CD4-positive, alpha-beta T cell treated with Interleukin-1 beta for 1 hour (primary cell): ENCODE results near the gene BTBD10.
A peak's percentile ranks its signal among the peaks of the same experiment; 100 is the strongest.
"Not testable (repeated sequence)": the region's sequence is repeated elsewhere in the genome, so short reads cannot be mapped to it uniquely, and the experiment has no call there.

Experiments used
- DNase-seq, 2 donors: peaks; one replicate each; pipeline ENCODE4 v3.0.0-alpha.2; 2020 to 2022

Gene BTBD10

DNA sequence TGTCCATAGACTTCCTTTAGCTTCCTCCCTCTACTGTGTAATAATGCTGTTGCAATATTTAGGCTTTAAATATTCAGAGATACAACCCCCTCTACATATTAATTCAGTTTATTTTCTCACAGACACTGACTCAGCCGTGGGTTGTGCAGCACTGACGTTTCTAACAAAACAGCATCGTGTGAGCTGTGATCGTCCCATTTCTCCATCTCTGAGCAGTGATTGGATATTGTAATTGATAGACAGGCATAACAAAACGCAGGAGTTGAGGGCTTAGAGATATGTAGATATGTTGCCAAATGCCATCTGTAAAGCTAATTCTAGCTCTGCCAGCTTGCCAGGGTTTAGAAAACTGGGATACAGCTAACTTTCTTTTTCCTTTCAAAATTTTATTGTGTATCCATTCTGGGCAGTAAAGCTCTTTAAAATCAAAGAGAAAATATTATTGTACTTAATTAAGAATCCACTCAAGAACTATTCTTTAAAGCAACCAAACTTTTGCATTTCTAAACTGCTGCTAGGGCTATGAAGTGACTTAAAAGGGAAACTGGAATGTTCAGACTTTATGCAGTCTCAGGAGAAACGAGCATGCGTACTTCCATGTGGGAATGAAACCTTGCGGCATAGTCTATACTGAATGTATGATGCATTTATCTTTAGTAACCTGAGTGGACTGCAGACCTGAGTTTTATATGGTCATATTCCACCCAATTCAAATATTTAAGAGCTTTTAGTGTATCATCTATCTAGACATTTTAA, 22.7 kb downstream of the BTBD10 start:
- DNase-seq: no peak

DNA sequence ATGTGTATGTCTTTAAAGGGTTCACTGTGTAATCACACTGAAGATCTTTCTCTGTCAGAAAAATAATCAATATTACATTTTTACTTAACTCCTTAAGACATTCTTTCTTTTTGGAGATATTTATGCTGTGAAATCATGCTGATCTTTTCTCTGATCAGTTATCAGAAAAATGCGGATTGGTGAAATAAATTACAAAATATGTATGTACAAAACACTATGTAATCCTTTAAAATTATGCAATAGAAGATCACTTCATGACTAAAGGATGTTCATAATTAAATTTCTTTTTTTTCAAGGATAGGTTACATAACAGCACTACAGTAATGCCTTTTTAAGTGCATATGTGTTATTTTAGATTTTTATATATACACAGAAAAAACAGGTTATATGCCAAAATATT, 24.7 kb downstream of the BTBD10 start:
- DNase-seq: no peak

DNA sequence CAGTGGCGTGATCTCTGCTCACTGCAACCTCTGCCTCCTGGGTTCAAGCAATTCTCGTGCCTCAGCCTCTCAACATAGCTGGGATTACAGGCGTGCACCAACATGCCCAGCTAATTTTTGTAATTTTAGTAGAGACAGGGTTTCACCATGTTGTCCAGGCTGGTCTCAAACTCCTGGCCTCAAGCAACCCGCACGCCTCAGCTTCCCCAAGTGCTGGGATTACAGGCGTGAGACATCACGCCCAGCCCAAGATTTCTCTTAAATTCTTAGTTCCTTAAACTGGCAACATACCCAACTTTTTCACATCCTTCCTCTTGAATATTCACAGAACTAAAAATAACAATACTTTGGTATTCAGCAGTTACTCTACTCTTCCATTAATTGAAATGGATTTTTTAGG, 26.2 kb downstream of the BTBD10 start:
- not testable (repeated sequence) for DNase-seq

DNA sequence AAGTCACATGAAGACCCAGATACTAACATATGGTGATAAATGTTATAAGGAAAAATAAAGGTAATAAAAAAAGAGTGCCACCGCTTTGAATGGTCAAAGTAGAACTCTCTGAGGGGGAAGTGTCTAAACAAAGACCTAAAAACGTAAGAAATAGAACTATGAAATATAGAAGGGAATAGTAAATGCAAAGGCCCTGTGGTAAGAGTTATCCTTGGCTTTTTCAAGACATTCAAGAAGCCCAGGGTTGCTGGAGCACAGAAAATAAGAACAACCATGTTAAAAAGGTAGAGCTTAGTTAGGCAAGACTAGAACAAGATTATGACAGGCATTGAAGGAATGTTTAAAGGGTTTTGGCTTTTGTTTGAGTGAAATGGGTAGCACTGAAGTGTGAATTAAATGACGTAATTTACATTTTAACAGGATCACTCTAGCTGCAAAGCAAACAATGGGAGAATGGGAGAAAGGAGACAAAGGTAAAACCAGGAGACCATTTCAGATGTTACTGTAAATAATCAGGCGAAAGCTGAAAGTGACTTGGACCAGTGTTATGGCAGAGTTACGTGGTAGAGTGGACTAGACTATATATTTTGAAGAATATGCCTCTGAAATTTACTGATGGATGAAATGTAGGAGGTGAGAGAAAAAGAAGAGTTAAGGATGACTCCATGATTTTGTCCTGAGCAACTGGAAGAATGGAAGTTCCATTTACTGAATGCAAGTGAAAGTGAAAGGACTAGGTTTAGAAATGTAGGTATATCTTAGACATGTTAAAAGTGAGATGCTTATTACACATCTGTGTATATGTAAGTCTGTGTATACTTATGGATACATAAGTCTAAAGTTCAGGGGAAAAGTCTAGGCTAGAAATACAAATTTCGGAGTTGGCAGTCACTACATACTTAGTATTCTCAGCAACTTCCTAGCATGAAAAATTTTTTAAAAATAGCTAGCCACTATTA, 28.5 kb downstream of the BTBD10 start:
- DNase-seq: no peak

DNA sequence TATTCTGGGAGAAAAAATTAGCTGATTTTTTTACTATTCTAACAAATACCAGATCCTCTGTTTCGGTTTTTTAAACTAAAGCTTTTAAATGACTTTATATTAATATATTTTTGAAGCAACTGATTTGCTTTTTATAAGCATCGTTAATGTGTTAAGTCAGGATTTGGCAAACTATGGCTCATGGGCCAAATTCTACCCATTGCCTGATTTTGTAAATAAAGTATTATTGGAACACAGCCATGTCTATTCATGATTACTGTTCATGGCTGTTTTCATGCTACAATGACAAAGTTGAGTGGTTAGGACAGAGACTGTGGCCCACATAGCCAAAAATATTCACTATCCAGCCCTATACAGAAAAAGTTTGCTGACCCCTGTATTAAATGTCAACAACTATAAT, 29.6 kb downstream of the BTBD10 start:
- no peak for DNase-seq

DNA sequence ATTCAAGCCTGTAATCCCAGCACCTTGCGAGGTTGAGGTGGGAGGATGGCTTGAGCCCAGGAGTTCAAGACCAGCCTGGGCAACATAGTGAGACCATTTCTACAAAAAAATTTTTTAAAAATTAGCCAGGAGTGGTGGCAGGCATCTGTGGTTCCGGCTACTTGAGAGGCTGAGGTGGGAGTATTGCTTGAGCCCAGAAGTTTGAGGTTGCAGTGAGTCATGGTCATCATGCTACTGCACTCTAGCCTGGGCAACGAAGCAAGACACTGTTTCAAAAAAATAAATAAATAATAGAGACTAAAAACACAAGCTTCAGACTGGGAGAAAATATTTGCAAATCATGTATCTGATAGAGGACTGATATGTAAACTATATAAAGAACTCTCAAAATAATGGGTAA, 33.2 kb downstream of the BTBD10 start:
- no peak for DNase-seq

DNA sequence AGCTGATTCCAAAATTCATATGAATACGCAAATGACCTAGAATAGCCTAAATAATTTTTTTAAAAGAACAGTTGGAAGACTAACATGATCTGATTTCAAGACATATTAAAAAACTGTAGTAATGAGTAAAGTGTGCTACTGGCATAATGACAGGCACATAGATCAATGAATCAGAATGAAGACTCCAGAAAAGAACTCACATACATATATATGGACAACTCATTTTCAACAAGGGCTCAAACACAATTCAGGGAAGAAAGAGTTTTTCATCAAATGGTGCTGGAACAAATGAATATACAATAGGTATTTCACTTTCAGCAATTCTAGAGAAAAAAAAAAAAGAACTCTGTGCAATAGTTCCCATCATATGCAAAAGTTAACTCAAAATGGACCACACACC, 33.7 kb downstream of the BTBD10 start:
- no peak for DNase-seq

DNA sequence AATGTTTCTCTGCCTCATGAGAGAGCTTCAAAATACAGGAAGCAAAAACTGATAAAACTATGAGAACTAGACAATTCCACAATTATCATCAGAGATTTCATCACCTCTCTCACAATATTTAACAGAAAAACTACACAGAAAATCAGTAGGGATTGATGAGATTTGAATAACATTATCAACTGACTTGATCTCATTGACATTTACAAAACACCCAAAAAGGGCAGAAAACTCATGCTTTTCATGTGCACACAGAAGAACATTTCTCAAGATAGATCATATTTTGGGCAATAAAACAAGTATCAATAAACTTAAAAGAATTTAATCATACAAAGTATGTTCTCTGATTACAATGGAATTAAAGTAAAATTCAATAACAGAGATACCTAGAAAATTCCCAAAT, 35.6 kb downstream of the BTBD10 start:
- no peak for DNase-seq

DNA sequence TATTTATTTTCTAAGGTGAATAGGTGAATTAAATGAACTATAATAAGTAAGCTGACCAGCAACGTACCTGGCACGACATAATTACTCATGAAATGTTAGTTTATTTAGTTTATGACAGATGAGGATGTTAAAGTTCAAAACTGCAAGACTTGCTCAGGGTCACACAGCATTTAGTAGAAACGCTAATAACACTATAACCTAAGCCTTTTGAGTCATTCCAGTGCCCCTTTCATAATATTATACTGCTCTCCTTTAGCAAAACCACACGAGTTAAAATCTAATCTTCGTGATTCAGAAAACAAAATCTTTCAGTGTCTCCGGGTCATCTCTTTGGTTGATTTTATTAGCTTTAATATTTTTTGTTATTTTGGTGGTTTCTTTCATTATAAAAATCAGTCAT, 39.6 kb downstream of the BTBD10 start:
- DNase-seq: no peak

DNA sequence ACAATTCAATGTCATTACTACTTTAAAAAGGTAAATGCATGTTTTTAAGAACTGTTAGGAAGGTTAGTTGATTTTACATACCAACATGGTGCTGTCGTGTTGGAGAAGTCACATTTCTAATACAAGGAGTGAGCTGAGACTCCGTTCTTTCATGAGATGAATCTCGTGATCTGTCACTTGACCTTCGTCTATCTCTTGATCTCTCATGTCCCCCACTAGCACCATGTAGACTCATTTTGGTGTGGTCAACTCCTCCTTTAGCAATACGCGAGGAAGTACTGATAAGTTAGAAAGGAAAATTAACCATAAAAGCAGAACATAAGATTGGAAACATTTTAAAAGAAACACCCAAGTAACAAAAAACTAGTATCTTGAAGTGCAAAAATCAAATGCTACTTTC, 41.5 kb downstream of the BTBD10 start:
- no peak for DNase-seq

DNA sequence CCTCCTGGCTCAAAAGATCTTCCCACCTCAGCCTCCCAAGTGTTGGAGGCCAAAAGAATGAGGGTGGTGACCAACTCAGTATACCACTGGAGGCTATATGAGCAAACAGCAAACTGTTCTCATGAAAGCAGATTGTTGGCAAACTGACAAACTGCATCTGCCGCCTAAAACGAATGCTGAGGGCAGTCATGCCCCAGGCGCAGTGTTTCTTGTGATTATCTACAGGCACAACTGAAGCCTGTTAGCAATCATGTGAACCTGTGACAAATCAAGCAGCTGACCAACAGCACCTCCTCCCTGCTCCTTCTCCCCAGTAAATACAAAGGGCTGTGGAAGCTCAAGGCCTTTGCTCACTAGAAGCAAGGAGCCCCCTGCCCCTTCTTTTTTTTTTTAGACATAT, 47.8 kb downstream of the BTBD10 start:
- DNase-seq: no peak

DNA sequence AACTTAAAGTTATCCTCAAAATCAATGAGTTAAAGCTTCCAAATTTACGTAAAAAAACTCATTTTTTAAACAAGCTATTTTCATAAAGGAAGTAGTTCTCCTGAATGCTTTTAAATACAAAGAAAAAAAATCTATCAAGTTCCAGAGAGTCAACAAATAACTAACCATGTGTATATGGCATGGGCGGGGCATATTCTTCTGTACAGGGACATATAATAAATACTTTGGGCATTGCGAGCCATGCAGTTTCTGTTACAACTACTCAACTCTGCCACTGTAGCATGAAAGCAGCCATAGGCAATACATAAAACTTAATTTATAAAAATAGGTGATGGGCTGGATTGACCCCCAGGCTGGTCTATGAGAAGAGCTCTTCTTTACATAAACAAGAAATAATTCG, 57.8 kb downstream of the BTBD10 start:
- no peak for DNase-seq

DNA sequence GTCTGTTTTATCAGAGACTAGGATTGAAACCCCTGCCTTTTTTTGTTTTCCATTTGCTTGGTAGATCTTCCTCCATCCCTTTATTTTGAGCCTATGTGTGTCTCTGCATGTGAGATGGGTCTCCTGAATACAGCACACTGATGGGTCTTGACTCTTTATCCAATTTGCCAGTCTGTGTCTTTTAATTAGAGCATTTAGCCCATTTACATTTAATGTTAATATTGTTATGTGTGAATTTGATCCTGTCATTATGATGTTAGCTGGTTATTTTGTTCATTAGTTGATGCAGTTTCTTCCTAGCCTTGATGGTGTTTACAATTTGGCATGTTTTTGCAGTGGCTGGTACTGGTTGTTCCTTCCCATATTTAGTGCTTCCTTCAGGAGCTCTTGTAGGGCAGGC, 64.7 kb downstream of the BTBD10 start:
- not testable (repeated sequence) for DNase-seq

DNA sequence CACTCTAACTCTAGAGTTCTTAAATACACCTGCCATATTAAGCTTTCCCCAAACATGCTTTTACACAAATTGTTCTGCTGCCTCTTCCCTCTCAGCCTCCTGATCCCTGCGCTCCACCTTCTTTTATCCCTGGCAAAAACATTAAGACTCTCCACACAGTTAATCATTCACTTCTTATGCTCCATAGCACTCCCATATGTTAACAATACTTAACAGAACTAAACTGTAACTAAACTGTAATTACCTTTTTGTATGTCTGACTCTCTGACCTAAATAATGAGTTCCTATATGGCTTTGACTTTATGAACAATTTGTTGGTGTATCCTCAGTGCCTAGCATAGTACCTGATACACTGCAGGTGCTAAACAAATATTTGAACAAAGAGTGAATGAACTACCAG, 71.8 kb downstream of the BTBD10 start:
- DNase-seq: no peak

DNA sequence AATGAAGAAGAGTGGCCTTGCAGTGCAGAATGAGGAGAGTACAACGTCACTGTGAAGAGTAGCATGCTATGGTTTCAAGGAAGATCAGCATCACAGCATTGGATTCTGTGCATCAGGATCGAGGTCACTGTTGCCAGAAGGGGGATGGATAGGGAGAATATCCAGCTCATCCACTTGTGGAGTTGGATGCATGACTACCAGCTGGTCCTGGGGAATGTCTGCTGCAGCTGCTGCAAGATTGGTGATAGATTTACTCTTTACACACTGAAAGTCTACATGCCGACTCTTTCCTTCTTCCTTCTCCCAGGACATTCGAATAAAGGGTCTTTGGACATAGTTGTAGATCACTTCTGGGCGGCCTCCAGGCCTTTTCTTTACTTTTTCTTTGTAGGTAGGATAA, 74.3 kb downstream of the BTBD10 start:
- no peak for DNase-seq

DNA sequence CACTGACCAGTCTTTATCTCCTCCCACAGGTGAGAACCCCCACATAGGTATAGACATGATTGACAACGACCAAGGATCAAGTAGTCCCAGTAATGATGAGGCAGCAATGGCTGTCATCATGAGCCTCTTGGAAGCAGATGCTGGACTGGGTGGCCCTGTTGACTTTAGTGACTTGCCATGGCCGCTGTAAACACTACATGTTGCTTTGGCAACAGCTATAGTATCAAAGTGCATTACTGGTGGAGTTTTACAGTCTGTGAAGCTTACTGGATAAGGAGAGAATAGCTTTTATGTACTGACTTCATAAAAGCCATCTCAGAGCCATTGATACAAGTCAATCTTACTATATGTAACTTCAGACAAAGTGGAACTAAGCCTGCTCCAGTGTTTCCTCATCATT, 76.5 kb downstream of the BTBD10 start:
- DNase-seq: no peak

DNA sequence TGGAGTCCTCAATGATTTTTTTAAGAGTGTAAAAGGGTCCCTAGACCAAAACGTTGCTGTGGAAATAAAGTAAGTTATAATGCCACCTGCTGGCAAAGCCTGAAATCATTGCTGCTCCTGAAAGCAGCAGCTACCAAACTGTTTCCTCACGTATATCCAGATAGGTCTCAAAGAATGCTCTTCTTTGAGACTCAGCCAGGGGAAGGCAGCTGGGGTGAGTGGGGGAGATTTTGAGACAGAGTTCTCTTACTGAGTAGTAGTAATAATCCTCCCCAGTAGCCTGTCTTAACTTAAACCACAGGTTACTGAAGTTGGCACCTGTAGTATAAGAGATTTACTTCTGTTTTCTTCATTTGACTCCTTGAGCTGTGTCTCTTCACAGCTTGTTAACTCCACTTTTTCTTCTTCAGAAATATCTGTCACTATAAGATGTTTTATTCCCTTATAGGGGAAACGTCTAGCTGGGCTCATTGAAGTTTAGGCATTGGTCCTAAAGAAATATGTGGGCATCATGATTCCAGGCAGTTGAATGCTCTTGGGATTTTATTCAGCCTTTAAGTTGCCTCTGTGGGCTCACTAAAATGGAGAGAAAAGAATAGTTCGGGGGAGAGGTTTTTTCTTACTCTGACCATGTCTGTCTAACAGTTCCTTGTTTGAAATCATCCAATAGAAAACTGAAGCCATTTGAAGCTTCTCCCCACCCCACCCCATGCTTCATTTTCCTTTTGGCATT, 77.9 kb downstream of the BTBD10 start:
- peak in 1 of 2 donors; percentile 23 for DNase-seq

DNA sequence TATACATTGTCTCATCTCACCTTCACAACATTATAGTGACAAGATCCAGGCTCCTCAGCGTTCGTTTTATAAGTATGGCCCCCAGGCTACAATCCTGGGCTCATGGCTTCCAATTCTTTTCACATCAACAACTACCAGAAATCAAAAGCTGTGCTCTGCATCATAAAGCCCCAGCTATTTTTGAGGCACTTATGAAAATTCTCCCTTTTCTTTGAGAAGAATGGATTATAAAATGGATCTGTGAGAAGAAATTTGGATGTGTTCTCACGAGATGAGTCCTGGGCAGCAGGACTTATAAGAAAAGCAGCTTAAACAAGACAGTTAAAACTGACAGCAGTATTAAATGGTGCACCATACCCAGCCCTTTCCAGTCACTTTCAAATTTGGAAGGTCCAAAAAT, 80.3 kb downstream of the BTBD10 start:
- DNase-seq: no peak

DNA sequence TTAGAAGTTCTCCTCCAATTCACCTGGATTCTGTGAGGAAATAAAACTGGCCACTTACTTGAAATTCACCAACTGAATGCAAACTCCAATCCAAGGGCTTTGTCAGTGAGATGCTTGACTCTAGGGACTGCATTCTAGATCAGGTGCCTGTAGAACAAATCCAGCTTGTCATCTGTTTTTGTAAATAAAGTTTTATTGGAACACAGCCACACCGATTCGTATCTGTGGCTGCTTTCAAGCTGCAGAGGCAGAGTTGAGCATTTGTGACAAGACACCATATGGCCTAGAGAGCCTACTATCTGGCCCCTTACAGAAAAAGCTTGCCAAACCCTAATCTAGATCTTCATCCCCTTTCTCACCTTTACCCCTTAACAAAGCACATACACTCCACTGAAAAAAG, 82.3 kb downstream of the BTBD10 start:
- DNase-seq: no peak

DNA sequence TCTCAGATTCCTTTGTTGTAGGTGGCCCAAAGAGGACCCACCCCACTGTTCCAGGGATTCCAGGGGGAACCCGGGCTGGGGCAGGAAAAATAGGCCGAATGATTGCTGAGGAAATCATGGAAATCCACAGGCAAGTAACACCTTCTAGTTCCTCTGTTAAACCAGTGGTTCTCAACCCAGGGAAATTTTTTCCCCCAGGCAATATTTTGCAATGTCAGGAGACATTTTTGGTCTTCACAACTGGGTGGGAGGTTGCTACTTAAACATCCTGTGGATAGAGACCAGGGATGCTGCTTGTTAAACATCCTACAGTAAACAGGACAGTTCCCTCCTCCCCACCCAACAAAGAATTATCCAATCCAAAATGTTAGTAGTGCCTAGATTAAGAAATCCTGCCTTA, 84.7 kb downstream of the BTBD10 start:
- DNase-seq: no peak

DNA sequence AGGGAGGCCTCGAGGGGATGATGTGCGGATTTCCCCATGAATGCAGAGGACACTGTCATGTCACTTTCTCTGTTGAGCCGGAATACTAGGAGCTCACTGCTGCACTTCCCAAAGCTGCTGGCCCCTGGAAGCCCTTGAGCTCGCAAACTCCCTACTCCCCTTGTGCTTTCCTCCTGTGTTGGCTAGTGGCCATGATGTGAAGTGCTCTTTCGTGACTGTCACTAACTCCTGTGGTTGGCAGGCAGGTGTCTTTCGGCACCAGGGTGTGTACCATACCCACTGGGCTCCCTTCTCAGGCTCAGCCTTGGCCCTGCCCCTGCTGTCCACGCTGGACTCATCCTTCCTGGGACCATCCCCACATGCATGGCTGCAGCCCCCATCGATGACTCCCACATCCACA, 86.2 kb downstream of the BTBD10 start:
- DNase-seq: no peak

DNA sequence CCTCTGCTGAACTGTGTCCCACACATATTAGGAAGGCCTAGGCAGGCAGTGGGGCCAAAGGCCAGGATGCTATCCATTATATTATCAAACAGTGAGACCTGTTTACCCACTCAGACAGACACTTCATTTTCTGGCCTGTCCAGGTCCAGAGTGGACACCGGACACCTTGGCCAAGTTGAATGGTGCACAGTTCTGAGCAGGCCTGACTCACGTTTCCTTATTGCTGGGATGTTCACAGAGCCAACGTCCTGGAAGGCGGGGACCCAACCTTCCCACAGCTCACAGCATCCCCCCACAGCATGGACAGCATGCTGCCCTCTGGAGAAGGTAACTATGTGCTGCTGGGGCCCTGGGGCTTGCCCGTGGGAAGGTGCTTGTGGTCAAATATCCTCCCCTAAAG, 86.6 kb downstream of the BTBD10 start:
- DNase-seq: no peak

DNA sequence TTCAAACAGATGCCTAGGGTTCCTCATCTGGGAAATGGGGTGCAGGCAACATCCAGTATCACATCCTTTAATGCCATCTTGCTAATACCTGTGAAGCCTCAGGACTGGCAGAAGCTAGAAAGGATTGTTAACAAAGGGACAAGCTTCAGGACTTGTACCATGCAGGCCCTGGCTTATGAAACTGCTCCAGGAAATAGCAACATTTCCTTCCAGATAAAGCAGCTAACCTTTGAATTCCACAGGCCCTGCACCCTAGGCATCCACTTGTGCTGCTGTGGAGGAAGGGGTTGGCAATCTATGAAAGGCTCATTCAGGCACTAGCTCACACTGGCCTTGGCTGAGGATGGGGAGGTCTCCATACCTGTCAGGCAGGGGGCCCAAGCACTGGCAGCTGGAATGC, 87.2 kb downstream of the BTBD10 start:
- no peak for DNase-seq

DNA sequence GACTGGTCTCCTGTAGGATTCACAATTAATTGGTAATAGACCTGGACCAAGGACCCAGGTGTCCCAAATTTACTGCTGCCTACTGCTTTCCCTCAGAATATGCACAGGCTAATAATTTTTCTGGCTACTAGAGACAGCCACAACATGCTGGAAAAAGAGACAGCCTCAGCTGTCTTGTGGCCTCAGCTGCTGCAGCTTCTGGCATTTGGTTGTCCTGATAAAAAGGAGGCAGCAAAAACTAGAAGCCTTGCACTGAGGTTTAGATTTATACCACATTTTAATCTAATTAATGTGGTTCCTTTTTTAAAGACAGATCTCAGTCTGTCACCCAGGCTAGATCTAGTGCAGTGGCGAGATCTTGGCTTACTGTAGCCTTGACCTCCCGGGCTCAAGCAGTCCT, 89.8 kb downstream of the BTBD10 start:
- no peak for DNase-seq
